ENCODE measurements around the gene SUGCT. TPM values are rescaled to one million over a fixed set of nuclear protein-coding genes. Genes with fewer than 3 reads are reported as not detected.

The SUGCT gene
- total RNA-seq, 3 donors from 2014 or later = 7.6 to 19.1 (median 10.1) TPM

DNA sequence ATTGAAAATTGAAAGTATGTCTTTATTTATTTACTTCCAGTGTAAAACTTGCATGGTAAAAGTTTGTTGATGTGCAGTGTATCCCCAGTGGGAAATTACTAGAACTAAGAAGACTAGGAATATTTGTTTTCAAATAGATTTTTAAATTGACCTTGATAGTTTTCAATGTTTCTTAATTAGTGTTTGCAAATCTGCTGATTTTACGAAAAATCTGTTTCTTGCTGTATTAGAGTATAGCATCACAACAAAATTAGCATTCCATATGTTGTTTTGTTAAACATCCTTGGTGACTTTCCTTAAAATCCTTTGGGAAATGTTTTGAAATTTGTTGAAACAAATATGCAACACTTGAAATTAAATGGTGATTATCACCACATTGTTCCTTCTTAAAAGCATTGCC, 425.9 kb downstream of the SUGCT start:
- TF ChIP-seq CTCF (IDR thresholded peaks at IDR 0.05) = no peak
- Histone ChIP-seq H3K9me3 (no peaks in the 10 kb centered on the region), H3K4me1 (ENCODE audit: low read depth) (no peaks in the 10 kb centered on the region), H3K4me3 (no peak overlapping the region), H3K36me3 (ENCODE audit: low read depth) (no peaks in the 10 kb centered on the region)
- intact Hi-C loops (cut with DNase I, micrococcal nuclease) = no loop called here
- DNase-seq = no peak
- no peak for ATAC-seq

DNA sequence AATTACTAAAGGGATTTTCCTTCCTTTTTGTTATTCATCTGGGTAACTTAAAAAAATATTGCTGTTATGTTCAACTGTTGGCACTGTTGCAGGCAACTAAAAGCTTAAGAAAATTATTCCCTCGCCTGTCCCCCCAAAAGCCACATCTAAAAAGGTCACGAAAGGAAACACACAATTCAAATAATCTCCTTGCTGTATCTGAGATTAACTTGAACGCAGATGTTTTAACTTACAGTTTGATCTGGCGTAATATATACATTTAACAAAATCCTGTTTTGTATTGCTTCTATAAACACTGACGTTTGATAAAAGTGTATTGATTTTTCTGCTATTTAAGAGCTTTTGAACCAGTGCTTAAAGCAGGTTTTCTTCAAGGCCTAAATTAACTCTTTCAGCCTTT, 432.1 kb downstream of the SUGCT start:
- H3K4me1 ChIP-seq (ENCODE audit: low read depth) = no peaks in the 10 kb centered on the region
- TF ChIP-seq CTCF (IDR thresholded peaks at IDR 0.05) = no peak
- ATAC-seq = no peak
- DNase-seq = no peak
- intact Hi-C loops (cut with DNase I, micrococcal nuclease) = no loop called here
- no peak overlapping the region for H3K4me3 ChIP-seq
- H3K9me3 ChIP-seq = no peaks in the 10 kb centered on the region
- H3K36me3 ChIP-seq (ENCODE audit: low read depth) = no peaks in the 10 kb centered on the region

DNA sequence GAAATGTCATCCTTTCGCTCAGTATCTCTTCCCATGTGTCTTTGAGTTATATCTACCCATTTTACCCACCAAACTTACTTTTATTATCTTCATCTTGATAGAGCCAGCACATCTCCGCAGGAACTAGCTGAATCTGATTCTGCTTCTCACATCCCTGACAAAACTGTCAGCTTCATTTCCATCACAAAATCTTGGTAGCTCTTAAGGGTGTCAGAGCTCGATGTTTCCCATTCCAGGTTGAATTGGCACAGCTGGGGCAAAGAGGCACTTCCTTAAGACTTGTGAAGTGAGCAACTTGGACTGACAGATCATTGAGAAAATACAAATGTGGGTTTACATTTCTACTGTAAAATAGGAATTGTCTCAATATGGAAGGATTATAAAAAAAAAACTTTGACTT, 434.5 kb downstream of the SUGCT start:
- intact Hi-C loops (cut with DNase I, micrococcal nuclease) = no loop called here

DNA sequence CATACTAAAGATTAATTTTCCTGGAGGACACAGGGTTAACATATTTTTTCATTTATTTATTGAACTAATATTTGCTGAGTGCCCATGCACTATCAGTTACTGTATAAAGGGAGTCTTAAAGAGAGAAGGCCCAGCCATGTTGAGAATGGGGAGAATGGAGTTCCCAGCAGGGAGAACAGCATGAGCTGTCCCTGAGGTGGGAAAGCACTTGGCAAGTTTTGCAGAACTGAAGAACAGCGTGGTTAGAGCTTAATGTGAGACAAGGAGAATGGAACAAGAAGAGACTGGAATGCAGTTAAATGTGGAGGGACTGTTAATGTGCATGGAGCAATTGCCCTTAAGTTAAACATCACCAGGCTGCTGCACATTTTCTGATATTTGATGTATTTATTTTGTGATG, 435.4 kb downstream of the SUGCT start:
- H3K4me3 ChIP-seq = no peak overlapping the region
- no peaks in the 10 kb centered on the region for H3K9me3 ChIP-seq
- H3K36me3 ChIP-seq (ENCODE audit: low read depth) = no peaks in the 10 kb centered on the region
- DNase-seq = no peak
- no peak for ATAC-seq
- intact Hi-C loops (cut with DNase I, micrococcal nuclease) = no loop called here
- H3K4me1 ChIP-seq (ENCODE audit: low read depth) = no peaks in the 10 kb centered on the region
- no peak for TF ChIP-seq CTCF (IDR thresholded peaks at IDR 0.05)

More for the DNA sequence above, 434.5 kb downstream of the SUGCT start:
- ATAC-seq (no peak), DNase-seq (no peak)
- H3K36me3 ChIP-seq (ENCODE audit: low read depth) = no peaks in the 10 kb centered on the region
- no peak overlapping the region for H3K4me3 ChIP-seq
- TF ChIP-seq CTCF (IDR thresholded peaks at IDR 0.05) = no peak
- H3K4me1 ChIP-seq (ENCODE audit: low read depth) = no peaks in the 10 kb centered on the region
- H3K9me3 ChIP-seq = no peaks in the 10 kb centered on the region

GRCh38 chr7:40571796-40572195, 437.0 kb downstream of the SUGCT start:
- intact Hi-C loops (cut with DNase I, micrococcal nuclease) = no loop called here
- H3K9me3 ChIP-seq = no peaks in the 10 kb centered on the region
- DNase-seq = no peak
- no peak for ATAC-seq
- H3K4me3 ChIP-seq = no peak overlapping the region
- no peaks in the 10 kb centered on the region for H3K36me3 ChIP-seq (ENCODE audit: low read depth)
- no peak for TF ChIP-seq CTCF (IDR thresholded peaks at IDR 0.05)
- no peaks in the 10 kb centered on the region for H3K4me1 ChIP-seq (ENCODE audit: low read depth)

DNA sequence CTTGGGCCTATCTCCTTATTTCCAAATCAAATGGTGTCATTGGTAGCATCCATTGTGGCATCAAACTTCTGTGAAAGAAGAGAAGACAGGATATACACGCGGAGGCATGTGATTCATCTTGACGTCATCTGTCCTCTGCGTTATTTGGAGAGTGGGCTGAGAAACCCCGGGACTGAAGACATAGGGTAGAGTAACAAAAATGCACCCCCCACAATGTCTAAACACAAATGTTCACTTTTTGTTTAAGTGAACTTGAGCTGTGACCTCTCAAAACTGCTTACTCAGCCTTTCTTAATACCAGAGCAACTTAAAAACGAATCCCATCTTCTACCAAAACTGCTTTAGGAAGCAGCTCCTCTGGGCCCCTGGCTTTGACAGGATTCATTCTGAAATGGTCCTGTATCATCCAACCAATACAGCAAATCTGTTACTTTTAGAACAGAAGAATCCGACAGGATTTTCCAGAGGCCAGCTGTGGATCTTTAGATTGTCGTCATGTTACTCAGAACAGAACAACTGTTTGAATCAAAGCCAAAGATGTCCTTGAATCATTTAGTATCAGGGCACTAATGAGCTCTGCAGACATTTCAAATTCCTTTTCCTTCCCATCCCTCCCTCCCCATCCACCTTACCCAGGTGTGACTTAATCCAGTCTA, 438.1 kb downstream of the SUGCT start:
- no peak for DNase-seq
- H3K4me3 ChIP-seq = no peak overlapping the region
- TF ChIP-seq CTCF (IDR thresholded peaks at IDR 0.05) = no peak
- intact Hi-C loops (cut with DNase I, micrococcal nuclease) = no loop called here
- H3K4me1 ChIP-seq (ENCODE audit: low read depth) = no peaks in the 10 kb centered on the region
- no peaks in the 10 kb centered on the region for H3K9me3 ChIP-seq
- no peak for ATAC-seq
- H3K36me3 ChIP-seq (ENCODE audit: low read depth) = no peaks in the 10 kb centered on the region
